ENCODE data around the gene SDC1. TPM values are rescaled to one million over a fixed set of nuclear protein-coding genes. Genes with fewer than 3 reads are reported as not detected.

The SDC1 gene
- total RNA-seq, 1 experiment from 2014 or later, result 22.3 TPM

DNA sequence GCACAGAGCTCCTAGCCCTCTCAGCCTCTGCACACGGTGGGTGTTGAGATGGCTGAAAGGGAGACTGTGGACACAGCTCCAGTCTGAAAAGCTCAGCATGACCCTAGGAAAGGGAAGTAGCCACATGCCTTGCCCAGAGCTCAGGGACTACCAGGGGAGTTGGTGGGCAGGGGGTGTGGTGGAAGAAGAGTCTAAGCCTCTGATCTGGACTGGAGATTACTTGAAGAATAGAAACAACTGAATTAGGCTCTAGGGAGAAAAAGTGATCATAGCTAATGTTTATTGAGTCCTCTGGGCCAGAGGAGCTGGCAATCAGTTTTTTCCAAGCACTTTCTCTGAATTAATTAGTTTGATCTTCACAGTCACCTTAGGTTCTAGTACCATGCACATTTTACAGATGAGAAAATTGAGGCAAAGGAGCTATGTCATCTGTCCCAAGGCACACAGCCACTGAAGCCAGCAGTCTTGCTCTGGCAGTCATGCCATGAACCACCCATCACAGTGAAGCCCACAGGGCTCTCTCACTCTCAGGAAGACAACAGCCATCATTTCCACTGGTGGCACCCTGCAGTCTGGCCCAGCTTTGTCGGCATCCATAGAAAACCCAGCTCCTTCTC is 10.3 kb downstream of the SDC1 start:
- H3K14ac ChIP-seq (ENCODE audit: insufficient read depth, low read length), result no peak overlapping the region
- H3T11ph ChIP-seq (ENCODE audit: low read length), result no peak overlapping the region
- no peak overlapping the region for H2BK15ac ChIP-seq (ENCODE audit: low read depth, low read length)
- peaks cover 13% of the 10 kb centered on the region; the same call in 1 of the 2 replicates for H3K79me2 ChIP-seq (ENCODE audit: insufficient read depth, low read length)
- no peaks in the 10 kb centered on the region for H3K23me2 ChIP-seq (ENCODE audit: insufficient read length, low read depth, low read length, poor library complexity, severe bottlenecking)
- H3K36me3 Mint-ChIP-seq (ENCODE audit: insufficient read depth in 1 of 3, low read depth in 3 of 3), result peaks cover 4 to 12% (median 9%) of the 10 kb centered on the region in 3 experiments; a peak in 6 of 7 replicates
- no peak overlapping the region for H2BK20ac ChIP-seq (ENCODE audit: low read depth, low read length, poor library complexity, severe bottlenecking)
- no peak overlapping the region for H4K5ac ChIP-seq (ENCODE audit: insufficient read length, low read depth, low read length)
- no peak for DNase-seq
- no peak overlapping the region for H2AK5ac ChIP-seq (ENCODE audit: insufficient read length, low read length)
- no CpG with 5 or more reads among the region's 2 CpGs for WGBS (ENCODE audit: extremely low coverage, insufficient read length, low lambda C conversion rate)
- no peak overlapping the region for H2BK5ac ChIP-seq (ENCODE audit: insufficient read length, low read length)
- no peaks in the 10 kb centered on the region; the same call in 1 of the 2 replicates for H3K4me1 ChIP-seq (ENCODE audit: insufficient read depth, low read length)
- no peak overlapping the region for H3K18ac ChIP-seq (ENCODE audit: insufficient read length, low read depth, low read length)
- H3K9me3 Mint-ChIP-seq, result no peaks in the 10 kb centered on the region
- H2BK12ac ChIP-seq (ENCODE audit: insufficient read length, low read depth, low read length), result no peak overlapping the region
- H3K27ac Mint-ChIP-seq, result peak overlapping the region in 2 of 3 experiments; percentile 52 to 85; a peak in 3 of 7 replicates
- no peaks in the 10 kb centered on the region for H4K20me1 ChIP-seq (ENCODE audit: control insufficient read depth, insufficient read depth, insufficient read length)
- no peak overlapping the region for H3K4me3 Mint-ChIP-seq
- no peaks in the 10 kb centered on the region for H3K79me1 ChIP-seq (ENCODE audit: insufficient read depth, low read depth, low read length, poor library complexity, severe bottlenecking)
- H3K27ac ChIP-seq (ENCODE audit: insufficient read length, low read depth, low read length), result no peak overlapping the region
- H3K9me3 ChIP-seq (ENCODE audit: control insufficient read depth, low read depth, low read length), result no peaks in the 10 kb centered on the region
- no peak overlapping the region for H3K56ac ChIP-seq (ENCODE audit: insufficient read length, low read depth, low read length)
- H4K8ac ChIP-seq (replicated peaks; ENCODE audit: insufficient read length, low read depth, low read length), result no peak overlapping the region
- no peaks in the 10 kb centered on the region for H3K27me3 ChIP-seq (ENCODE audit: insufficient read depth, low read length)
- no peak overlapping the region for H3K23ac ChIP-seq (ENCODE audit: insufficient read length, low read depth, low read length)
- H3K4me1 Mint-ChIP-seq, result peaks cover 24 to 36% of the 10 kb centered on the region in 2 experiments
- H2BK120ac ChIP-seq (ENCODE audit: low read depth, low read length, poor library complexity, severe bottlenecking), result no peak overlapping the region
- H3K9ac ChIP-seq (ENCODE audit: extremely low read depth, insufficient read length, low read length), result no peak overlapping the region
- no peak overlapping the region for H2AFZ ChIP-seq (ENCODE audit: low read length)
- H3K27me3 Mint-ChIP-seq (ENCODE audit: low read depth), result no peaks in the 10 kb centered on the region
- no peak overlapping the region for H4K91ac ChIP-seq (ENCODE audit: insufficient read length, low read depth, low read length)
- no peak overlapping the region for H3K4ac ChIP-seq (ENCODE audit: low read depth, low read length)
- H3K4me2 ChIP-seq (ENCODE audit: insufficient read depth, insufficient read length, low read length), result no peak overlapping the region
- TF ChIP-seq, protein P1, sequence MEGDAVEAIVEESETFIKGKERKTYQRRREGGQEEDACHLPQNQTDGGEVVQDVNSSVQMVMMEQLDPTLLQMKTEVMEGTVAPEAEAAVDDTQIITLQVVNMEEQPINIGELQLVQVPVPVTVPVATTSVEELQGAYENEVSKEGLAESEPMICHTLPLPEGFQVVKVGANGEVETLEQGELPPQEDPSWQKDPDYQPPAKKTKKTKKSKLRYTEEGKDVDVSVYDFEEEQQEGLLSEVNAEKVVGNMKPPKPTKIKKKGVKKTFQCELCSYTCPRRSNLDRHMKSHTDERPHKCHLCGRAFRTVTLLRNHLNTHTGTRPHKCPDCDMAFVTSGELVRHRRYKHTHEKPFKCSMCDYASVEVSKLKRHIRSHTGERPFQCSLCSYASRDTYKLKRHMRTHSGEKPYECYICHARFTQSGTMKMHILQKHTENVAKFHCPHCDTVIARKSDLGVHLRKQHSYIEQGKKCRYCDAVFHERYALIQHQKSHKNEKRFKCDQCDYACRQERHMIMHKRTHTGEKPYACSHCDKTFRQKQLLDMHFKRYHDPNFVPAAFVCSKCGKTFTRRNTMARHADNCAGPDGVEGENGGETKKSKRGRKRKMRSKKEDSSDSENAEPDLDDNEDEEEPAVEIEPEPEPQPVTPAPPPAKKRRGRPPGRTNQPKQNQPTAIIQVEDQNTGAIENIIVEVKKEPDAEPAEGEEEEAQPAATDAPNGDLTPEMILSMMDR (conservative IDR thresholded peaks at IDR 0.05), result no peak
